ENCODE data around the gene SLC16A1.
"Not testable (repeated sequence)": the region's sequence is repeated elsewhere in the genome, so short reads cannot be mapped to it uniquely, and the experiment has no call there.

Gene SLC16A1

DNA sequence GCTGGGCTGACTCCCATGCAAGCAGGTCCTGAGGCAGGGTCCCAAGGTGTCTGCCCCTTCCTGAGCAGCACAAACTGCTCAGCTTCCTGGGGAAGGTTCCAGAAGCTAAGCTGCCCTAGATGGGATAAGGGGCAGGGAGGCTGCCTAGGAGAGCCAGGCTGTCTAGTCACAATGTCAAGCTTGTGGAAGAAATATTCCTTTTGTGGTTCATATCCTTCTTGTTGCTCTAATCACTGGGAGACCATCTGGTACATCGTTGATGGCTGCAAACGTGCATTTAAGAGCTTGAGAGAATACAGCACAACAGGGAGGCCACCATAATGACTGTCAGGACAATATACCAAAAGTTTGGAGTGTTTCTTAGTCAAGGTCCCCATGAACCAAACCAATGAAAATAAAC, 67.4 kb downstream of the SLC16A1 start:
- TF ChIP-seq, protein P1, sequence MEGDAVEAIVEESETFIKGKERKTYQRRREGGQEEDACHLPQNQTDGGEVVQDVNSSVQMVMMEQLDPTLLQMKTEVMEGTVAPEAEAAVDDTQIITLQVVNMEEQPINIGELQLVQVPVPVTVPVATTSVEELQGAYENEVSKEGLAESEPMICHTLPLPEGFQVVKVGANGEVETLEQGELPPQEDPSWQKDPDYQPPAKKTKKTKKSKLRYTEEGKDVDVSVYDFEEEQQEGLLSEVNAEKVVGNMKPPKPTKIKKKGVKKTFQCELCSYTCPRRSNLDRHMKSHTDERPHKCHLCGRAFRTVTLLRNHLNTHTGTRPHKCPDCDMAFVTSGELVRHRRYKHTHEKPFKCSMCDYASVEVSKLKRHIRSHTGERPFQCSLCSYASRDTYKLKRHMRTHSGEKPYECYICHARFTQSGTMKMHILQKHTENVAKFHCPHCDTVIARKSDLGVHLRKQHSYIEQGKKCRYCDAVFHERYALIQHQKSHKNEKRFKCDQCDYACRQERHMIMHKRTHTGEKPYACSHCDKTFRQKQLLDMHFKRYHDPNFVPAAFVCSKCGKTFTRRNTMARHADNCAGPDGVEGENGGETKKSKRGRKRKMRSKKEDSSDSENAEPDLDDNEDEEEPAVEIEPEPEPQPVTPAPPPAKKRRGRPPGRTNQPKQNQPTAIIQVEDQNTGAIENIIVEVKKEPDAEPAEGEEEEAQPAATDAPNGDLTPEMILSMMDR (IDR thresholded peaks at IDR 0.05; ENCODE audit: low read length, missing control alignments): no peak
- no peak for DNase-seq (ENCODE audit: low read depth)

DNA sequence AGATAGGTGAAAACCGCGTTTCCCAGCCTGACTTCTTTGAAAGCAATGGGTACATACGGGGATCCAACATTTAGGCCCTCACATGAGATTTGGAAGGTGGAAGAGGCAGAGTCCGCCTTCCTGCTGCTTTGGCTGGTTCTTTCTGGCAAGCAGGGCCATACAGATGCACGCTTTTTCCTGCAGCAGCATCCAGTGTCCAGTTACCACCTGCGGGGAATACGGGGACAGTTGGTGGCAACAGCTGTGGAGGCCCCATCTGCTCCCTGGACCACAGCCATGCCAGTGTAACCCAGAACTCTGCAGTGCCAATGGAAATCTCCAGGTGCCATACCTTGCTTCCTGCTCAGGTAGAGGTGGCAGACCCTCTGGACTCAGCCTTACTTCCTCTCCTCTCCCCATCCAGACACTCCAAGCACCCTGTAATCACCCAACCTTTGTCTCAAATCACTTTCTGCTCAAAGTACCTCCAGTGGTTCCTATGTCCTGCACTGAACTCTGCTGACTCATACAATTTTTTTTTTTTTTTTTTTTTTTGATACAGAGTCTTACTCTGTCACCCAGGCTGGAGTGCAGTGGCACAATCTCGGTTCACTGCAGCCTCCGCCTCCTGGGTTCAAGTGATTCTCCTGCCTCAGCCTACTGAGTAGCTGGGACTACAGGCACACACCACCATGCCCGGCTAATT, 68.3 kb downstream of the SLC16A1 start:
- no peak overlapping the region for H3K4me3 ChIP-seq (replicated peaks; ENCODE audit: low read depth, low read length)
- DNase-seq (ENCODE audit: low read depth): no peak
- TF ChIP-seq, protein P1 (IDR thresholded peaks at IDR 0.05; ENCODE audit: low read length, missing control alignments): no peak

More for the DNA sequence above, 67.4 kb downstream of the SLC16A1 start:
- no peak overlapping the region for H3K4me3 ChIP-seq (replicated peaks; ENCODE audit: low read depth, low read length)

DNA sequence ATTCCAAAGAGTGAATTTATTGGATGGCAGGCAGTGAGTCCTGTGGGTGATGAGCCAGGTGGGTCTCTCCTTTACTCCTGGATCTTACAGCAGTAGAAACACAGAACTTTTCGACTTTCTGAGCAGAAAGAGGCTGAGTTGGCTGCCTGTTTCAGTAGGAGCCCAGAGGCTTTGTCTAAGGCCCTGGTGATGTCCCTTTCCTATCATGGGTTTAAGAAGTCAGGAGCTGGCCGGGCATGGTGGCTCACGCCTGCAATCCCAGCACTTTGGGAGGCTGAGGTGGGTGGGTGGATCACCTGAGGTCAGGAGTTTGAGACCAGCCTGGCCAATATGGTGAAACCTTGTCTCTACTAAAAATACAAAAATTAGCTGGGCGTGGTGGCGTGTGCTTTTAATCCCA, 71.0 kb downstream of the SLC16A1 start:
- H3K4me3 ChIP-seq (replicated peaks; ENCODE audit: low read depth, low read length); DNase-seq (ENCODE audit: low read depth): not testable (repeated sequence)

DNA sequence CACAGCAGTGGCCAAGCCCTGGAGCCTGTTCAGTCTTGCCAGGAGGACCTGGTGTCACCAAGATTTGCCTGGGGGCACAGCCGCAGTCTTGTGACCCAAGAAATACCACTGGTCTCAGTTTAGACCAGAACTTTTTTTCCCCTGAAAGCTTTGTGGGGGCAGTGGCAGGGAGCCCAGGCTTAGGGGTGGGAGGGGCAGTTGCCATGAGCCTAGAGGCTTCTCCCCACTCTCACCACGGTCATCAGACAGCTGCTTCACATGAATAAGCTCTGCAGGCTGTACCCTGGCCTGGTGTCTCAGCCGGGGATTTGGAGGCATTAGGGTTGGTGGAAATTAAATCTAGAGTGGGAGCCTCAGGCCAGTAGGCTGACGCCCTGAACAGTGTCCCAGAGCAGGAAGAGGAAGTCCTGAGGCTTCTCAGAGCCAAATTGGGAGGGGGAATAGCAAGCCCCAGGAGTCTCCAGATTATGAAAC, 73.7 kb downstream of the SLC16A1 start:
- H3K4me3 ChIP-seq (replicated peaks; ENCODE audit: low read depth, low read length): no peak overlapping the region
- DNase-seq (ENCODE audit: low read depth): no peak
- TF ChIP-seq, protein P1 (IDR thresholded peaks at IDR 0.05; ENCODE audit: low read length, missing control alignments): no peak

DNA sequence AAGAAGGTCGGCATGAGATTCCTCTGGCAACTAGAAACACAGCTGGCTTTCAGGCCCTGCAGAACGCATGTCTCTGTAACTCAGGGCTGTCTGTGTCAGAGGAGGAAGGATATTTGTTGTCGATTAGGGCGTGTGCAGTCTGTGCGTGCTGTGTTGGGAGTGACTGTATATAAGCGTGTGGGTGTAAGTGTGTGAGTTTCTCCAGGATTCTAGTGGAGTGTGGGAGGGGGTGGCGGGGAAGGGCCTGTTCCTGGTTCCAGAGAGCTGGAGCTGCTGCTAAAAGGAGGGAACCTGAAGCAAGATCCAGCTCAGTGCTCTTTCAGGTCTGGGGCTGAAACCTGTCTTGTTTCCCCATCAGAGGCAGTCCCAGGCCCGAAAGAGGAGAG, 74.3 kb downstream of the SLC16A1 start:
- TF ChIP-seq, protein P1 (IDR thresholded peaks at IDR 0.05; ENCODE audit: low read length, missing control alignments): no peak
- DNase-seq (ENCODE audit: low read depth): no peak
- no peak overlapping the region for H3K4me3 ChIP-seq (replicated peaks; ENCODE audit: low read depth, low read length)

DNA sequence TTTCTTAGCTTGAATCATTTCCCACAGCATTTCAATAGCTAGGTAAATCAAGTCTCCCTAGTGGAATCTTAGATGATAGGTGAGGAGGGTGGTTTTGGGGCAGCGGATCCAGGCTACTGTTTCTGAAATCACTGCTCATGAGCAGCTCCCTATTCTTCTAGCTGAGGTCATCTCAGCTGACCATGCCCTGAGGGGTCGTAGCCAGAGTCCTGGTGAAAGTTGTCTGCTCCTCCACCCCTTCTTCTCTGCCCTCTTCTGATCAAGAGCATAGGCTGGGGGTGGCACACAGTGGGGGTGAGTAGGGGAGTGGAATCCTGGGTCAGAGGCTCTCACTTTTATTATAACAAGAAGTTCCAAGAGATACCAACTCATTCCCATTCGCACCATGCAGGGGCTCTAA, 76.2 kb downstream of the SLC16A1 start:
- TF ChIP-seq, protein P1 (IDR thresholded peaks at IDR 0.05; ENCODE audit: low read length, missing control alignments): no peak
- DNase-seq (ENCODE audit: low read depth): no peak
- H3K4me3 ChIP-seq (replicated peaks; ENCODE audit: low read depth, low read length): no peak overlapping the region

DNA sequence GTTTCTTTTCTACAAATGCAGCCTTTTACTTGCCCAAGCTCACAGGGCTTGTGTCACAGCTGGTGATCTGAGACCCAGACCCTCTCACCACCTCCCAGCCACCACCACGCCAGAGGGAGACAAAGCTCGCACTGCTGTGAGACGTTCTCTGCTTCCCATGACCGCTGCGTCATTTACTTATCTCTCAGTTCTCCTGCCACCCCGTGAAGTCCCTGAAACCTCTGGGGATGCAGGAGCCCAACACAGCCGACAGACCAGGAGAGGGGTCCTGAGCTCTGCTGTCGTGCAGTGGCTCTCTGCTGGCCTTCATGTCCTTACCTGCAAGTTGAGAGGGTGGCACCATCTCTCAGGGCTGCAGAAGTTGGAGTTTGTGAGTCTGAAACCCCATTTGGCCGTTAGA, 77.7 kb downstream of the SLC16A1 start:
- no peak for DNase-seq (ENCODE audit: low read depth)
- TF ChIP-seq, protein P1 (IDR thresholded peaks at IDR 0.05; ENCODE audit: low read length, missing control alignments): no peak
- no peak overlapping the region for H3K4me3 ChIP-seq (replicated peaks; ENCODE audit: low read depth, low read length)
